Uterus (tissue), 4 donors: Measurements from ENCODE around the gene THBS2. TPM values are rescaled to one million over a fixed set of nuclear protein-coding genes. Genes with fewer than 3 reads are reported as not detected.

Source experiments
- DNase-seq, 2 donors: peaks; one replicate each; pipeline ENCODE4 v3.0.0-alpha.2; 2019 to 2020
- H3K27ac ChIP-seq, 2 donors: fragments of 200-600 bp; sonication (generic); 1 replicate in 1 of 2; 2 replicates in 1 of 2; pipeline ENCODE4 v1.5.1; 2016 to 2018
- H3K27me3 ChIP-seq, 2 donors: fragments of 200-600 bp; sonication (generic); one replicate each; pipeline ENCODE4 v1.5.1; 2018 to 2019; ENCODE audit warnings: control low read depth in 1 of 2
- H3K36me3 ChIP-seq, 2 donors: fragments of 200-600 bp; sonication (generic); one replicate each; pipeline ENCODE4 v1.5.1; 2019; ENCODE audit warnings: control low read depth in 1 of 2
- H3K4me1 ChIP-seq, 2 donors: fragments of 200-600 bp; sonication (generic); one replicate each; pipeline ENCODE4 v1.5.1; 2018 to 2019; ENCODE audit warnings: control low read depth in 1 of 2
- H3K4me3 ChIP-seq, 2 donors: fragments of 200-600 bp; sonication (generic); 1 replicate in 1 of 2; 2 replicates in 1 of 2; pipeline ENCODE4 v1.5.1; 2018 to 2019; ENCODE audit warnings: mild to moderate bottlenecking in 1 of 2
- H3K9me3 ChIP-seq, 2 donors: fragments of 200-600 bp; sonication (generic); one replicate each; pipeline ENCODE4 v1.5.1; 2019; ENCODE audit warnings: control low read depth in 1 of 2
- CTCF ChIP-seq, 4 experiments: fragments of 200-600 bp in 2 of 4; fragments of 450-650 bp in 2 of 4; sonication (generic) in 2 of 4; IDR thresholded peaks; one replicate each; pipeline ENCODE4 v1.5.1; 2016 to 2019; ENCODE audit warnings: antibody characterized with exemption in 4 of 4, mild to moderate bottlenecking in 2 of 4, moderate library complexity in 1 of 4
- POLR2A ChIP-seq, 2 donors: fragments of 450-650 bp; IDR thresholded peaks; one replicate each; pipeline ENCODE4 v1.6.1; 2016; ENCODE audit warnings: antibody characterized with exemption in 2 of 2, mild to moderate bottlenecking in 1 of 2, moderate library complexity in 1 of 2
- intact Hi-C: fragments of 100-400 bp; cut with DNase I; formaldehyde crosslinking; loops from one replicate; pipeline ENCODE4 v1.15.1; 2023; ENCODE audit warnings: low total_unique reads
- total RNA-seq, 4 donors: library from RNA; depleted of rRNA in 3 of 4; stranded (reverse); fragments of >200 nt in 3 of 4; gene quantifications; one replicate each; pipeline versions ENCODE4 v1.1.0 to v1.2.4, GENCODE V29; 2014 to 2023
- donor health status: DM: yes; HTN: yes; CAD: no.

The THBS2 gene
- total RNA-seq, 4 donors from 2014 or later = 84.0 to 224 (median 136) TPM

- H3K36me3 ChIP-seq = no peaks in the 10 kb centered on the region
- H3K9me3 ChIP-seq = no peaks in the 10 kb centered on the region
- intact Hi-C loops = no loop called here
- no peak overlapping the region for H3K4me3 ChIP-seq
- no peak for DNase-seq
- H3K27ac ChIP-seq = no peak overlapping the region
- H3K4me1 ChIP-seq = no peaks in the 10 kb centered on the region
- H3K27me3 ChIP-seq = no peaks in the 10 kb centered on the region
- TF ChIP-seq CTCF (IDR thresholded peaks at IDR 0.05) (no peak), POLR2A (IDR thresholded peaks at IDR 0.05) (no peak)
These were observed 82.6 kb downstream of the THBS2 start for GRCh38 chr6:169171016-169171415.

GRCh38 chr6:169170583-169170955 lies 83.1 kb downstream of the THBS2 start:
- H3K27ac ChIP-seq = no peak overlapping the region
- TF ChIP-seq CTCF (IDR thresholded peaks at IDR 0.05) (no peak), POLR2A (IDR thresholded peaks at IDR 0.05) (no peak)
- no peaks in the 10 kb centered on the region for H3K9me3 ChIP-seq
- intact Hi-C loops = no loop called here
- H3K4me1 ChIP-seq = no peaks in the 10 kb centered on the region
- no peak for DNase-seq
- H3K27me3 ChIP-seq = no peaks in the 10 kb centered on the region
- H3K36me3 ChIP-seq = no peaks in the 10 kb centered on the region
- no peak overlapping the region for H3K4me3 ChIP-seq

- Histone ChIP-seq H3K9me3 (no peaks in the 10 kb centered on the region), H3K27me3 (no peaks in the 10 kb centered on the region), H3K4me3 (no peak overlapping the region), H3K4me1 (no peaks in the 10 kb centered on the region), H3K27ac (no peak overlapping the region), H3K36me3 (no peaks in the 10 kb centered on the region)
- intact Hi-C loops = no loop called here
- no peak for DNase-seq
- no peak for TF ChIP-seq CTCF (IDR thresholded peaks at IDR 0.05)
- TF ChIP-seq POLR2A (IDR thresholded peaks at IDR 0.05) = no peak
These were observed 83.6 kb downstream of the THBS2 start for GRCh38 chr6:169169941-169170582.

DNA sequence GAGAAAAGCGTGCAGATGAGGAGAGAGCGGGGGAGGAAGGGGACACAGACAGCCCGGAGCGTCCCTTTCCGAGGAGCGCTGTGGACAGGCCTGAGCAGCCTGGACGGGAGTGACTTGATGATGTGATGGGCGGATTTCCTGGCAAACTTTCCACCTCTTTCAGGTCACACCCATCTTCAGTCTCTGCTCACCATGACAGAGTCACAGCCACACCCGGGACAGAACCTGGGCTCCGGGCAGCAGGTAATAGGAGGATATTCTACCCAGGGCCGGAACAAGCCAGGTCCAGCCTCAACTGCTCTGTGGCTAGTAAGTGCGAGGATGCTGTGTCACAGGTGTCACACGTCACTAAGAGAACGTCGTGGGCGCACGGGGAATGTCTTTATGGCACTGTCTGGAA lies 84.3 kb downstream of the THBS2 start:
- Histone ChIP-seq H3K4me3 (no peak overlapping the region), H3K4me1 (no peaks in the 10 kb centered on the region), H3K36me3 (no peaks in the 10 kb centered on the region), H3K27me3 (no peaks in the 10 kb centered on the region), H3K9me3 (no peaks in the 10 kb centered on the region), H3K27ac (no peak overlapping the region)
- TF ChIP-seq CTCF (IDR thresholded peaks at IDR 0.05) = no peak
- no peak for TF ChIP-seq POLR2A (IDR thresholded peaks at IDR 0.05)
- intact Hi-C loops = no loop called here
- no peak for DNase-seq

- no peaks in the 10 kb centered on the region for H3K27me3 ChIP-seq
- intact Hi-C loops = no loop called here
- no peak for TF ChIP-seq CTCF (IDR thresholded peaks at IDR 0.05)
- TF ChIP-seq POLR2A (IDR thresholded peaks at IDR 0.05) = no peak
- H3K4me1 ChIP-seq = no peaks in the 10 kb centered on the region
- DNase-seq = no peak
- H3K4me3 ChIP-seq = no peak overlapping the region
- H3K36me3 ChIP-seq = no peaks in the 10 kb centered on the region
- H3K9me3 ChIP-seq = no peaks in the 10 kb centered on the region
- H3K27ac ChIP-seq = no peak overlapping the region
These were observed 84.9 kb downstream of the THBS2 start for GRCh38 chr6:169168706-169169105.
